Left hindlimb (tissue), 1 donor: ENCODE measurements around the gene ATXN1.

Source experiments
- DNase-seq: peaks from one replicate; pipeline ENCODE4 v3.0.0-alpha.2; 2018

Gene ATXN1

DNA sequence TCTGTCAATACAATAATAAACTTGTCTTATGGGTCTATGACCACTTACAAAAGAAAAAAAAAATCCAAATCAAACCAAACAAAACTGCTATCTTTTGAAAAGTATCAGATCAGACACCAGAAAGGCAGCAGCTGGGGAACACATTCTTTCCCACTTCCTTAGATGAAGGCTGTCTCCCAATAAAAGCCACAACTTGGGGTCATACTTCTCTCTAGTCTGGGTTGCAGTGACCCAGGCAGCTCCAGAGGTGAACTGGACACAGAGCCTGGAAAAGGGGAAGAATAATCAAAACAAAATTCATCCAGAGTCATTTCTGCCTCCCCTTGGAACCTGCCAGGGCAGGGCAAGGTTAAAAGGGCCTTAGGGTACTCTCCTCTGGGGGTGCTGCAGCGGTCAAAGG lies 19.1 kb downstream of the ATXN1 start:
- no peak for DNase-seq

- no peak for DNase-seq
These were observed 19.9 kb downstream of the ATXN1 start for GRCh38 chr6:16741112-16742016.

DNA sequence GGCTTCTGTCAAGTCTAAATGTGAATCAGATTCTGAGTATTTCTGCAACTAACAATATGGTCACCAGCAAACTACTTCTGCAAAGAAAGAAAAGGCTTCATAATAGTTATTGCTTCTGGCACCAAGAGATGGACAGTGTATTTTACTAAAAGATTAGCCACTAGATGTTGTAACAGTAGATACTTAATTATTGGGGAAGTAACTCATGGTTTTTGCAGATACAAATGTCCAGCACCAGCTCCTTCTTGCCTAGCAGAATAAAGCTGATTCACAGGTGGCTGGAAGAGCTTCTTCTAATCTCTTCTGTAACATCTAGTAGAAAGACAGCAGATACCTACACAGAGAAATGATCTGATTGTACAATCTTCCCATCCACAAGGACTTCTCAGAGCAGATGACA lies 21.2 kb downstream of the ATXN1 start:
- no peak for DNase-seq

GRCh38 chr6:16739329-16739801 lies 21.9 kb downstream of the ATXN1 start:
- DNase-seq, result no peak

GRCh38 chr6:16737925-16738324 lies 23.3 kb downstream of the ATXN1 start:
- DNase-seq, result no peak

DNA sequence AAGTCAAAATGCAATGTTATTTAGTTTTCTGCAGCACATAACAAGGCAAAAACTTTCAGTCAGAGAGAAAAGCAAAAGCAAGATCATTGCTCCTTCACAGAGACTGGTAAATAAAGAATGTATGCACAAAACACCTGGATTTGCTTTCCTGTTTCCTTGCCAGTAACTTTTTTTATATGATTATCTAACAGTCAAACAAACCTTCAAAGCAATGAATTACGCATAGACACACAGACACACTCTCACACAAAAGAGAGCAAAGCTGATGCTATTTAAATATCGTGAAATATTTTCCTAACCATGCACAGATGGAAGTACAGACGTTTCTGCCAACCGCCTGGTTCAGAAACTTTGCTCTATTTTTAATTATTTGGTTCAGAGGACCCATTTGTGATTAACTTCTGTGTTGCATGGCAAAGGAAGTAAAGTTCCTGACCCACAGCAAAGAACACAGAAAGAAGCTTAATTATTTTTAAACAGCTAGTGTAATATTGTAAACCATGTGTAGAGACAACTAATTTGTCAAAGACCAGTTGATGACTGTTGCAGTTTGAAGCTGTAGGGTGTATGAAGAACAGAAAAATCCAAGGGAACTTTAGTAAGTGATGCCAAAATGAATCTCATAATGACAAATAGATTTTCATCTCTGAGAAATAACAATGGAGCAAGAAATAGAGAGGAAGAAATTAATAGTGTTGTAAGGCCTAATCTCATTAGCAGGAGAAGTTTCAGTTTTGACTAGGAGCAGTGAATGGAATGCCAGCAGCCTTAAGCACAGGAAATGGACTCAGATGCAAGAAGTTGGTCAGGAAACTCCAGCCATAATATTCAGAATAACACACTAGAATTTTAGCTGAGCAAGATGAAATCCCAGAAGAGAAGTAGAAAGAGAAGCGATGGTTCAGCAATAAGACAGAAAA lies 24.1 kb downstream of the ATXN1 start:
- no peak for DNase-seq

GRCh38 chr6:16735014-16735413 lies 26.2 kb downstream of the ATXN1 start:
- DNase-seq, result no peak

- no peak for DNase-seq
These were observed 28.2 kb downstream of the ATXN1 start for GRCh38 chr6:16733085-16733484.

DNA sequence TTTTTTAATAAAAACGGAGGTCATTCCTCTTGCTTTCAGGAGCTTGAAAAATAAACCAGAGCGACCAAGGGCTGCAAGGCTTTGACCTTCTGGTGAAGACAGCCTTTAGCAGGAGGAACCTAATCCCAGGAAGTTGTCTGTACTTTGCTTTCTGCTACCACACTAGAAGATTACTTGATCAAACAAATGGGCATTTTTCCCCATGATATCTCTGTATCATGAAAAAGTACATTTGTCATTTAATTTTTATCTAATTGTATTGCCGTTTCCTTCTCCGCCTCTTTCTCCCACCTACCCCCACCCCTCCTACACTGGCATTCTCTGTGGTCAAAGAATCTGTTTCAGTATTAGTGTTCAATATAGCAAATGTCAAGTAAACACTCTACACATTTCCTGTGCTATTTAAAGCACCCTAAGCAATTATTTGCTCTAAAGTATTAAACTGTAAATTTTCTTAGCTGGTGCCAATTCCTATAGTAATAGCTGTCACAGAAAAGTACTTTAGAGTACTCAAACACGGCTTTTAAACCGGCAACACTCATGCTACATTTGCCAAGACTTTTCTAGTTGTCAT lies 29.7 kb downstream of the ATXN1 start:
- DNase-seq, result no peak

DNA sequence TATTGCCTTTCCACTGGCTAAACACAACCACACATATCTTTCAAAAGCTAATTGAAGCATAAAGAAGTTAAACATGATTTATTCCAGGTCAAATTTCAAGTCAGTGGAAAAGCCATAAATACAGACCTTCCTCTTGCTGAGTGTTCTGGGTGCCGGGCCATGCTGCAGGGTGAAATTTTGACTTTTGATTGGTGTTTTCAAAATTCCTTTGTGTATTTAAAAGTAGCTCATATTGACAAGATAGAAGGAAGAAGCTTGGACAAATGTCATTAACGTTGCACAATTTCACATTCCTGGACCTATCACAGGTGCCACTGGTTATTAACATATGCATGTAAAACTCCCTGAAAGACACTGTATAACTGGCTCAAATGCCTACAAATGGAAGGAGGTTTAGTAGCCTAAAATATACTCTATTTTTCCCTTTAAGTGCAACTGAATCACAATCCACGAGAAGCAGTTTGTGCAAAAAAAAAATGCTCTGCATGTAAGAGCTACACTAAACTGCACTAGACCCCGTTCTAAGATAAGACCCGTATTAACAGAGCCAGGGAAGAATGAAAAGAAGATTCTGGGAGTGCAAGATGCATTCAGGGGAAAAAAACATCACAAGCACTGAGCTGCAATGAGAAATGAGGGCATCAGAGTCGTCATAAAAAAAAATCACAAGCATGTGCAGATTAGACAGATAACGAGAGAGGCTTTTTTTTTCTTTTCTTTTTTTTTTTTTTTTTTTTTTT lies 30.4 kb downstream of the ATXN1 start:
- no peak for DNase-seq

GRCh38 chr6:16729744-16730143 lies 31.5 kb downstream of the ATXN1 start:
- no peak for DNase-seq

DNA sequence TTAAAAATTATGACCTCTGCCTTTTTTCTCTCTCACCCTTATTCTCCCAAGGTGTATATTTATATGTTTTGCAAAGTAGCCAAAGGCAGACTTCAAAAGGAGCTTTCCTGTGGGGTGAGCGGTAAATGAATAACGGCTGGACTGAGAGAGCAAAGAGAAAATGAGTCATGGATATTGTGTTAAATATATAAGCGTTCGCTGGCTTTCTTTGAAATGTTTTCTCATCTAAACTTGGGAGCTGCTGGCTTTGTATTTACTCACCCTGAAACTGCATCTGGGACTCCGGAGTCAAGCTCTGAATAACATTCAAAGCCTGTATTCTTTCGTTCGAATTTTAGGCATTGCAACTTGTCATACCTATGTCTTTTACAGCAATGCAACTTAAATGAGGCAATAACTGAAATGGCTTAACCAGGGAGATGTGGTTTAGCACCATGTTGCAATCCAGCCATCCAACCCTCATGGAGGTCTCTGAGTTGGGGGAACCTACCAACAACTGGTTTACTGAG lies 32.0 kb downstream of the ATXN1 start:
- DNase-seq, result no peak

GRCh38 chr6:16728513-16729182 lies 32.6 kb downstream of the ATXN1 start:
- no peak for DNase-seq

GRCh38 chr6:16727996-16728395 lies 33.3 kb downstream of the ATXN1 start:
- no peak for DNase-seq

- DNase-seq, result no peak
These were observed 36.0 kb downstream of the ATXN1 start for GRCh38 chr6:16725145-16725864.

- no peak for DNase-seq
These were observed 37.4 kb downstream of the ATXN1 start for GRCh38 chr6:16723826-16724225.

- DNase-seq, result no peak
These were observed 37.9 kb downstream of the ATXN1 start for GRCh38 chr6:16723402-16723801.

DNA sequence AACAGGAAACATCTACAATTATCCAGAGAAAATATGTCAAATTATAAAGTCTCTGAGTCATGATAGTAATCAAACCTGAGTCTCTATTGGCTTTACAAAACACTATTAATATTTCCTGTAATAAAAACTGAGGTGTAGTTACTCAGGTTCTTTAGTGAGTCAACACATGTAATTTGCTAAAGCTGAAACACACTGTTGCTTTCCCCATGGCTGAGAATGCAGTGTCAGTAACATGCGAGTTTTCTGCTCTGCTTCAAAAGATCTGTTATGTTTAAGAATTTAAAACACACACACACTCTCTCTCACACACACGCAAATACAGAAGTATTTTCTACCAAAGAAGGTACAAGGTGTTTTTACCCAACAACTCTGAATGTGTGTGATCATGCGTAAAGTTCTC lies 38.6 kb downstream of the ATXN1 start:
- no peak for DNase-seq

GRCh38 chr6:16721977-16722376 lies 39.3 kb downstream of the ATXN1 start:
- DNase-seq, result no peak

DNA sequence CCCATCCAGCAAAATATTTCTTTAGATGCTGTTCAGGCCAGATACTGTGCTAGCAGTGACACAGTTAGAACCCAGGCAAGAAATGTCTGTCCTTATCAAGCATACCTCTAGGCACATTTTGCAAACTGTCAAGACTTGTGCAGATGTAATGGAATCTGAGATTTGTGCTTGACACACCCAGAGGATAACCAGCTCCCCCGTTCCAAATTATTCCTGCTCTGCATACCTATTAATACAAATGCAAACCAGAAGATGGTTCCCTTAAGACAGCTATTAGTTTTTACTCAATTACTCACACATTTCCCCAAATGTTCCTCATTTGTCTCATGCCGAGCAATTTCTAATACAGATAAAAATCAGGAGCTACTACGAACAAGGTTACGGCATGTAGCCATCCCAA lies 40.4 kb downstream of the ATXN1 start:
- no peak for DNase-seq

DNA sequence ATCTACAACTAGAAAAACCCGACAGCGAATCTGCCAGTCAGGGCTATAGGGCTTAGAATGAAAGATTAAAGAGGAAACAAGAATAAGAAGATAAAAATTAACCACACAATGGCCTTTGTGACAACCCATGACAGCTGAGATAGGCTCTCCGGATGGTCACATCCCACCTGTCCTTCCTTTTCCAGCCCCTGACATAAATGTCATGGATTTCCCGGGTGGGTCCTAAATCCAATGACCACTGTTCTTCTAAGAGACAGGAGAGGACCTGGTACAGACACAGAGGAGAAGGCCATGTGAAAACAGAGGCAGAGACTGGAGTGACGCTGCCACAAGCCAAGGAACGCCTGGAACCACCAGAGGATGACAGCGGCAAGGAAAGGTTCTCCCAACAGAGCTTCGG lies 41.8 kb downstream of the ATXN1 start:
- no peak for DNase-seq
